GM23338 (cell line): Measurements from ENCODE around the gene TEX30. TPM values are rescaled to one million over a fixed set of nuclear protein-coding genes. Genes with fewer than 3 reads are reported as not detected.

Source experiments
- ATAC-seq: fragments of 200-7000 bp; cut with Tn5 transposase; 3 replicates; pipeline ENCODE4 v1.9.1; 2020
- DNase-seq: peaks from one replicate; pipeline ENCODE4 v3.0.0-alpha.2; 2015; ENCODE audit warnings: low spot score
- H2AFZ ChIP-seq: fragments of 200-600 bp; sonication (generic); 2 replicates; pipeline ENCODE4 v1.8.0; 2016; ENCODE audit warnings: antibody characterized with exemption, mild to moderate bottlenecking, moderate library complexity
- H3F3A ChIP-seq: fragments of 200-600 bp; sonication (generic); replicated peaks from 2 replicates; pipeline ENCODE4 v1.8.0; 2017; ENCODE audit warnings: antibody characterized with exemption, mixed run types, low read depth
- H3K27ac ChIP-seq: fragments of 200-600 bp; sonication (generic); 2 replicates; pipeline ENCODE4 v1.6.1; 2016; ENCODE audit warnings: low read depth
- H3K27me3 ChIP-seq: fragments of 200-600 bp; sonication (generic); 2 replicates; pipeline ENCODE4 v1.8.0; 2016; ENCODE audit warnings: mild to moderate bottlenecking, mixed run types, moderate library complexity; ENCODE audit not compliant: insufficient read depth
- H3K36me3 ChIP-seq: fragments of 200-600 bp; sonication (generic); 2 replicates; pipeline ENCODE4 v1.8.0; 2016; ENCODE audit warnings: mild to moderate bottlenecking; ENCODE audit not compliant: insufficient read depth
- H3K4me1 ChIP-seq: fragments of 200-600 bp; sonication (generic); 2 replicates; pipeline ENCODE4 v1.8.0; 2016; ENCODE audit warnings: mild to moderate bottlenecking, moderate library complexity; ENCODE audit not compliant: insufficient read depth
- H3K4me2 ChIP-seq: fragments of 200-600 bp; sonication (generic); 2 replicates; pipeline ENCODE4 v1.7.1; 2017; ENCODE audit warnings: mixed run types
- H3K4me3 ChIP-seq: fragments of 200-600 bp; sonication (generic); 2 replicates; pipeline ENCODE4 v1.6.1; 2016; ENCODE audit warnings: mixed run types
- H3K79me2 ChIP-seq: fragments of 200-600 bp; sonication (generic); replicated peaks from 2 replicates; pipeline ENCODE4 v1.8.0; 2017; ENCODE audit warnings: mild to moderate bottlenecking; ENCODE audit not compliant: insufficient read depth
- H3K9me2 ChIP-seq: fragments of 200-600 bp; sonication (generic); 2 replicates; pipeline ENCODE4 v1.8.0; 2017; ENCODE audit not compliant: insufficient read depth
- H4K20me1 ChIP-seq: fragments of 200-600 bp; sonication (generic); replicated peaks from 2 replicates; pipeline ENCODE4 v1.8.0; 2017; ENCODE audit warnings: mild to moderate bottlenecking; ENCODE audit not compliant: insufficient read depth
- H3K27ac Mint-ChIP-seq: 2 replicates; pipeline ENCODE4 v1.8.0; 2020; ENCODE audit warnings: inconsistent platforms, mild to moderate bottlenecking, moderate library complexity, mixed read lengths
- H3K27me3 Mint-ChIP-seq: 3 replicates; pipeline ENCODE4 v1.8.0; 2022; ENCODE audit warnings: low read depth, mild to moderate bottlenecking, moderate library complexity, mixed read lengths, inconsistent platforms; ENCODE audit not compliant: insufficient read depth, poor library complexity
- H3K36me3 Mint-ChIP-seq: 3 replicates; pipeline ENCODE4 v1.8.0; 2021; ENCODE audit warnings: low read depth, mild to moderate bottlenecking, inconsistent platforms, moderate library complexity, mixed read lengths
- H3K4me1 Mint-ChIP-seq: 3 replicates; pipeline ENCODE4 v1.8.0; 2020; ENCODE audit warnings: mild to moderate bottlenecking, inconsistent platforms, mixed read lengths
- H3K4me3 Mint-ChIP-seq: 3 replicates; pipeline ENCODE4 v1.8.0; 2021; ENCODE audit warnings: moderate library complexity, mild to moderate bottlenecking, inconsistent platforms, mixed read lengths
- H3K9me3 Mint-ChIP-seq: 3 replicates; pipeline ENCODE4 v1.8.0; 2020; ENCODE audit warnings: moderate library complexity, mild to moderate bottlenecking, inconsistent platforms, mixed read lengths
- CREB1 ChIP-seq: fragments of 250-450 bp; sonication (Bioruptor Pico); IDR thresholded peaks from 2 replicates; pipeline ENCODE4 v1.5.0; 2020; ENCODE audit warnings: low read depth, mild to moderate bottlenecking, moderate library complexity
- EZH2 ChIP-seq: fragments of 200-600 bp; sonication (generic); IDR thresholded peaks from one replicate; pipeline ENCODE4 v1.8.0; 2017; ENCODE audit warnings: antibody characterized with exemption, mild to moderate bottlenecking, low read depth; ENCODE audit not compliant: unreplicated experiment
- JUNB ChIP-seq: IDR thresholded peaks from one replicate; pipeline ENCODE4 v1.6.1; 2016; ENCODE audit warnings: antibody characterized with exemption; ENCODE audit not compliant: unreplicated experiment
- NANOG ChIP-seq: IDR thresholded peaks from 2 replicates; pipeline ENCODE4 v1.6.1; 2016; ENCODE audit warnings: antibody characterized with exemption, borderline replicate concordance
- STAT1 ChIP-seq: IDR thresholded peaks from one replicate; pipeline ENCODE4 v1.6.1; 2016; ENCODE audit warnings: antibody characterized with exemption; ENCODE audit not compliant: unreplicated experiment
- ZNF331 ChIP-seq: fragments of 250-450 bp; sonication (Bioruptor Pico); IDR thresholded peaks from 2 replicates; pipeline ENCODE4 v1.5.0; 2020; ENCODE audit warnings: low read depth, mild to moderate bottlenecking, moderate library complexity
- polyA plus RNA-seq: library from polyadenylated mRNA; unstranded; fragments of >200 nt; fragmentation: Nextera tagmentation; extraction: Ambion mirVana; gene quantifications from 2 replicates; pipeline ENCODE4 v1.2.1, GENCODE V29; 2016
- total RNA-seq: library from RNA; depleted of rRNA; stranded (reverse); fragments of >200 nt; shearing (Covaris generic); gene quantifications from 2 replicates; pipeline ENCODE4 v1.2.3, GENCODE V29; 2014
- TF ChIP-seq, protein P1 (sequence below): IDR thresholded peaks from 2 replicates; pipeline ENCODE4 v1.6.1; 2016; ENCODE audit warnings: antibody characterized with exemption
- TF ChIP-seq, protein P2 (sequence below), 2 experiments: fragments of 200-600 bp in 1 of 2; sonication (generic) in 1 of 2; conservative IDR thresholded peaks; 2 replicates each; pipeline versions ENCODE4 v1.5.1 to v1.6.1; 2016 to 2017; ENCODE audit warnings: antibody characterized with exemption in 2 of 2, low read depth in 2 of 2, mild to moderate bottlenecking in 2 of 2, moderate library complexity in 1 of 2

The TEX30 gene
- total and polyA plus RNA-seq, 2 experiments from 2014 or later: 6.3 to 28.2 TPM

DNA sequence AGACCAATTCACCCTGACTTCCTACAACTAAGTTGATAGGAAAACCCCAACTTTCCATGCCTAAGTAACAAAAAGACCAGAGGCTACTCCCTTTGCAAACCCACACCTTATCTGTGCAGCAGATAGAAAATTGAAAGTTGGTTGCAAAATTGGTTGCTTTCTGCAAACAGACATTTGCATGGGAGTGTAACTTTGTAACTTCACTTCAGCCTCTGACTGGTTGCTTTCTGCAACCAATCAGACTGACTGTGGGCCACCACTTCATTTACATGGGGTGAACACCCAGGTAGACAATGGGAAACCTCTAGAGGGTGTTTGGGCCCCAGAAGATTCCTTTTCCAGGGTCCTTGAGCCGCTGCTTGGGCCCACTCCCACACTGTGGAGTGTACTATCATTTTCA is 9.8 kb downstream of the TEX30 start:
- no peak overlapping the region for H2AFZ ChIP-seq

DNA sequence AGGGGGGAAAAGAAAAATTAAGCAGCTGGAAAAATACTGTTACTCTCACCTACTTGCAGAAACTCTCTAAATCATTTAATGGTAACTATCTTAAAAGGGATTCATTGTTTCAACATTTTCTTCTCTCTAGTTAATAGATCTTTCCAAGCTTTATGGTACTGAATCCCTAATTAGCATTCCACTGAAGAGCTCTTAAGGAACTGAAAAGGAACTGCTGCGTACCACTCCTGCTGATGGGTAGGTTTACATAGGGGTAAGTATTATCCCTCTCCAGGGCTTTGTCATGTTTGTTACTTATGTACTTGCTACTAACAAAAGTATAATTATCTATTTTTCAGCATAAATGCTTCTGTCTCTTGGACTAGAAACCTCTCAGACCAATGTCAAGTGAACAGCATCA is 12.5 kb downstream of the TEX30 start:
- H3K9me2 ChIP-seq: no peaks in the 10 kb centered on the region
- H3K27ac Mint-ChIP-seq: no peak overlapping the region
- no peaks in the 10 kb centered on the region for H3K4me1 ChIP-seq
- no peak overlapping the region for H2AFZ ChIP-seq
- H3K9me3 Mint-ChIP-seq: no peaks in the 10 kb centered on the region
- H4K20me1 ChIP-seq: no peaks in the 10 kb centered on the region
- H3K4me1 Mint-ChIP-seq: peaks cover 4% of the 10 kb centered on the region; the same call in 2 of the 3 replicates
- H3K27me3 Mint-ChIP-seq: peaks cover 2% of the 10 kb centered on the region
- no peaks in the 10 kb centered on the region for H3K27me3 ChIP-seq
- no peaks in the 10 kb centered on the region for H3F3A ChIP-seq
- no peak overlapping the region for H3K4me3 Mint-ChIP-seq
- H3K36me3 Mint-ChIP-seq: no peaks in the 10 kb centered on the region
- no peaks in the 10 kb centered on the region for H3K79me2 ChIP-seq
- no peak overlapping the region for H3K4me2 ChIP-seq
- no peaks in the 10 kb centered on the region for H3K36me3 ChIP-seq
- no peak overlapping the region for H3K4me3 ChIP-seq
- H3K27ac ChIP-seq: no peak overlapping the region
- DNase-seq: no peak
- peak; percentile 29; the same call in 1 of the 3 replicates for ATAC-seq
- TF ChIP-seq, protein P1, sequence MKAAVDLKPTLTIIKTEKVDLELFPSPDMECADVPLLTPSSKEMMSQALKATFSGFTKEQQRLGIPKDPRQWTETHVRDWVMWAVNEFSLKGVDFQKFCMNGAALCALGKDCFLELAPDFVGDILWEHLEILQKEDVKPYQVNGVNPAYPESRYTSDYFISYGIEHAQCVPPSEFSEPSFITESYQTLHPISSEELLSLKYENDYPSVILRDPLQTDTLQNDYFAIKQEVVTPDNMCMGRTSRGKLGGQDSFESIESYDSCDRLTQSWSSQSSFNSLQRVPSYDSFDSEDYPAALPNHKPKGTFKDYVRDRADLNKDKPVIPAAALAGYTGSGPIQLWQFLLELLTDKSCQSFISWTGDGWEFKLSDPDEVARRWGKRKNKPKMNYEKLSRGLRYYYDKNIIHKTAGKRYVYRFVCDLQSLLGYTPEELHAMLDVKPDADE: no peak
- TF ChIP-seq, protein P2, sequence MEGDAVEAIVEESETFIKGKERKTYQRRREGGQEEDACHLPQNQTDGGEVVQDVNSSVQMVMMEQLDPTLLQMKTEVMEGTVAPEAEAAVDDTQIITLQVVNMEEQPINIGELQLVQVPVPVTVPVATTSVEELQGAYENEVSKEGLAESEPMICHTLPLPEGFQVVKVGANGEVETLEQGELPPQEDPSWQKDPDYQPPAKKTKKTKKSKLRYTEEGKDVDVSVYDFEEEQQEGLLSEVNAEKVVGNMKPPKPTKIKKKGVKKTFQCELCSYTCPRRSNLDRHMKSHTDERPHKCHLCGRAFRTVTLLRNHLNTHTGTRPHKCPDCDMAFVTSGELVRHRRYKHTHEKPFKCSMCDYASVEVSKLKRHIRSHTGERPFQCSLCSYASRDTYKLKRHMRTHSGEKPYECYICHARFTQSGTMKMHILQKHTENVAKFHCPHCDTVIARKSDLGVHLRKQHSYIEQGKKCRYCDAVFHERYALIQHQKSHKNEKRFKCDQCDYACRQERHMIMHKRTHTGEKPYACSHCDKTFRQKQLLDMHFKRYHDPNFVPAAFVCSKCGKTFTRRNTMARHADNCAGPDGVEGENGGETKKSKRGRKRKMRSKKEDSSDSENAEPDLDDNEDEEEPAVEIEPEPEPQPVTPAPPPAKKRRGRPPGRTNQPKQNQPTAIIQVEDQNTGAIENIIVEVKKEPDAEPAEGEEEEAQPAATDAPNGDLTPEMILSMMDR (conservative IDR thresholded peaks at IDR 0.05; ENCODE audit: low read depth in 2 of 2): no peak
- TF ChIP-seq STAT1: no peak
- TF ChIP-seq JUNB: no peak
- TF ChIP-seq NANOG: no peak
- TF ChIP-seq ZNF331 (CRISPR knock-in tag): no peak
- TF ChIP-seq EZH2: no peak

More for the DNA sequence above, 9.8 kb downstream of the TEX30 start:
- Histone ChIP-seq H3F3A (no peaks in the 10 kb centered on the region), H4K20me1 (no peaks in the 10 kb centered on the region), H3K4me2 (no peak overlapping the region), H3K27me3 (no peaks in the 10 kb centered on the region), H3K4me3 (no peak overlapping the region), H3K9me2 (no peaks in the 10 kb centered on the region), H3K36me3 (no peaks in the 10 kb centered on the region), H3K27ac (no peak overlapping the region), H3K79me2 (no peaks in the 10 kb centered on the region), H3K4me1 (no peaks in the 10 kb centered on the region)
- DNase-seq (no peak), ATAC-seq (no peak; the same call in 2 of the 3 replicates)
- TF ChIP-seq CREB1 (no peak), STAT1 (no peak)
- TF ChIP-seq, protein P1: no peak
- TF ChIP-seq, protein P2 (conservative IDR thresholded peaks at IDR 0.05; ENCODE audit: low read depth in 2 of 2): no peak
- Mint-ChIP-seq H3K9me3 (no peaks in the 10 kb centered on the region), H3K4me3 (no peak overlapping the region), H3K4me1 (peaks cover 4% of the 10 kb centered on the region; the same call in 2 of the 3 replicates), H3K27ac (no peak overlapping the region), H3K36me3 (no peaks in the 10 kb centered on the region; the same call in 2 of the 3 replicates), H3K27me3 (no peaks in the 10 kb centered on the region)
